Stimulated activated naive CD4-positive, alpha-beta T cell (primary cell): ENCODE data around the gene CYFIP2.

Source experiments
- DNase-seq, 6 experiments: peaks; one replicate each; lab custom pipeline; 2025; lab: John Stamatoyannopoulos, UW

CYFIP2 gene

GRCh38 chr5:157358871-157359270, 92.9 kb downstream of the CYFIP2 start:
- no peak for DNase-seq

DNA sequence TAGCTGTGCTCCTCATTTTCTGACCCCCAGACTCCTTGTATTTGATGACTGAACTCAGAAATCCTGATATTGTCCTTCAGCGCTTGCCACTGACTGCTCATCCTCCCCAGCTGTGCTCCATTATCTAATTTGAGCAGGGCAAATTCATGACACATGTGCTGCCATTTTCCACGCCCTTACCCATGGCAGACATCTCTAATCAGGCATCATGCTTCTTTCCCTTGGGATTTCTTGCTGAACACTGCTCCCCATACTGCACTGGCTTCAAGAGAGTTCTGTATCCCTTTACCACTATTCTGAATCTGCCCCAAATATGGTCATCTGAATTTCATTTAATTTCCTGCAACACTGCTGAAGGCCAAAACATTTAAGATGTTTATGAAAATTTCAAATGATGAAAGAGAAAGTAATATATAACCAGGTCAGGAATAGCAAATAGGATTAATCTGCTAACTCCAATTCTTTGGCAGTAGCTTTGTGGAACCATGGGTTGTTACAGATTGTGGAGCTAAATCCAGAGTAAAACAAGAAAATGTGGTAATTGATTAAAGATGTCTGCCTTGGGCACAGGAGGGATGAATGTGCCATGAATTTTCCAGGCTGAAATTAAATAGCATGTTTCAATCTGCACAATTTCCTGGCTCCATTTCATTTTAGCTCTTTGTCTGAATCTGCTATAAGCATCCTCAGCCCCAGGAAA, 93.6 kb downstream of the CYFIP2 start:
- DNase-seq, result no peak

DNA sequence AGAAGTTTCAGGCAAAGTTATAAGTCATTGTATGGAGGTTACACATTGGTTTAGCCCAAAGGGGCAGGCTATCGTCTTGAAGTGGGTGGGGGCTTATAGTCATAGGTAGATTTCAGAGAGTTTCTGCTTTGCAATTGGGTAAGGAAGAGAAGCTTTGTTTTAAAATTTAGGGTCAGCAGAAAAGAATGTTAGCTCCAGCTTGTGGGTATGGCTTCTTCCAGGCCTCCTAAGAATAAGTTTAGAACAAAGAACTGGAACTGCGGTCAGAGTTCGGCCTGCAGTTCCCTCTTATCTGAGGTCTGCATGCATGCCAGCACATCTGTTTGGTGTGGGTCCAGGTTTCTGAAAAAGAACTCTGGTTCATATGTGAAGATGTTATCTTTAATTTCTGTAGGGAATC, 96.1 kb downstream of the CYFIP2 start:
- DNase-seq, result no peak

GRCh38 chr5:157362502-157362901, 96.6 kb downstream of the CYFIP2 start:
- DNase-seq, result no peak

- DNase-seq, result no peak
These were observed 97.1 kb downstream of the CYFIP2 start for GRCh38 chr5:157362982-157363381.

DNA sequence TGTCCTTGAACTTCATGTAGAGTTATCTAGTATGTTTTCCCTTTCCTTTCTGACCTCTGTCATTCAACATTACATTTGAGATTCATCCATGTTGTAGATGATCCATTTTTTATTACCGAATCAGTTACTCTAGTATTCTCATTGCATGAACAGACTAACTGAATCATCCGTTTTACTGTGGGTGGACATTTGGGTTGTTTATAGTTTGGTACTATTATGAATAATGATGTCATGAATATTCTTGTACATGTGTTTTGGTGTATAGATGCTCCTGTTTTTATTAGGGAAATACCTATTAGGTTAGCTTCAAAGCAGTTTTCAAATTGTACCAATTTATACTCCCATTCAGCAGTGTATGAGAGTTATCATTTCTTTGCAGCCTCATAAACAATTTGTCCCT, 99.8 kb downstream of the CYFIP2 start:
- no peak for DNase-seq

- no peak for DNase-seq
These were observed 101.1 kb downstream of the CYFIP2 start for GRCh38 chr5:157366741-157367674.

DNA sequence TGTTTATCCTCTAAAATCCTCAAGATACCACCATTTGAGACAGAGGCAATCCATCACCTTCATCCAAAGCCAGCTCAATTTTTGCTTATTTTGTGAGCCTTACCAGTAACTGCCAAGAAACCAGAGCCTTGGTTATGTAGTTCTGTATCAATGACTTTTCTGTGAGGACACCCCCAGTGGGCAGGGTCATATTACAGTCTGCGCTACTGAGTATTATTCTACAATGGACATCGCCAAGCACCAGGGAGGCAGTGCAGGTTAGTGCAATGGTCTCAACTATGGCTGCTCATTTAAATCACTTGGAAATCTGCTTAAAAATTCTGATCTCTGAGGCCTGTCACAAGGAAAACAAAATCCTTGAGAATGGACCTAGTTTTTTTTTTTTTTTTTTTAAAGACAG, 103.6 kb downstream of the CYFIP2 start:
- no peak for DNase-seq

DNA sequence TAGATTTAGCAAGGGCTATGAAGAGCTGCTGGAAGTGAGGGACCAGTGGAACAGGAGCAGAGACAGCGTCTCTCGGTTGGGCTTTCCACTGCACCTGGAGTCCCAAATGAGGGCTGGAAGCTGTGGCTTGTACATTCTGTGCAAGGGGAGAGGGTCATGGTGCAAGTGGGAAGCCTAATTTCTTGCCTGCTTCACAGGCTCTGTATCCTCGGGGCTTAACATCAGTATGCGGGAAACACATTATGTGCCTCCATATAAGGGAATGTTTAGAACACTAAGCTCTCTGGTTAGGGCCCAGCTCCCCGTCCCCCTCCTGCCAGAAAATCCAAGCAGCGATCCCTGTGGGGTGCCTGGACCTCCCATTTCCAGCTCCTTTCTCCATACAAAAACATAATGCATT, 105.0 kb downstream of the CYFIP2 start:
- DNase-seq, result no peak

GRCh38 chr5:157371655-157372471, 105.9 kb downstream of the CYFIP2 start:
- no peak for DNase-seq

- no peak for DNase-seq
These were observed 106.5 kb downstream of the CYFIP2 start for GRCh38 chr5:157372472-157372822.

DNA sequence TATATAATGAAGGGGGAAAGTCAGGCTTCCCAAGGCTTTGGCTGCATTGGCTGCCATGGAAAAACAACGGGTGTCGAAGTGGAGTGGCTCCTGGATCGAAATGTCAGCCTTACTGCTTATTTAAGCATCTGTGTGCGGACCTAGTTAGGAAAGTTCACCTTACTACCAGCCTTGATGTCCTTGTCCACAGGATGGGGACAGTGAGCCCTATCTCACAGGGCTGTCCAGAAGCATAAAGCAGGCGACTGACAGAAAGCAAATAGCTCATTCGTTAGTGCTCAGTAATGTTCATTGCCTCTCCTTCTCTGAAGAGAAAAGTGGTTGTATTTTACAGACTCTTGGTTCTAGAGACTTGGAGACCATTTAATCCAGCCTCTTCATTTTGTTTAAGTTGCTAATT, 112.6 kb downstream of the CYFIP2 start:
- DNase-seq, result no peak

- DNase-seq, result no peak
These were observed 114.1 kb downstream of the CYFIP2 start for GRCh38 chr5:157379983-157380382.

DNA sequence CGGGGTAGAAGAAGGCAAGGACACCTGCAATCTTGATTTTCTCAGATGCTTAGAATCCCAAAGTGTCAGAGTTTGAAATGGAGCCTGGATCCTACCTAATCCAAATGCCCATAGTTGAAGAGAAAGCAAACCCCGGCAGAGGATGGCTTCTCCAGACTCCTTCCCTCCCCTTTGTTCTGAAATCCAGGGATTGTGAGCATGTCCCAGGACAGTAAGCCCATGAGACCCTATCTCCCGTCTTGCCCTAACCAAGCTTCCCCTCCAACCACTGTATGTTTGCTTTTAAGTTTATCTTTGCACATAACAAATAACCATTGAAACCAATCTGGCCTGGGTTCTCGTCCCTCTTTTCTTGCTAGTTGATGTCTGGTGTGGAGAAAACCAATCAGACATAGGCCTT, 115.8 kb downstream of the CYFIP2 start:
- DNase-seq, result no peak

DNA sequence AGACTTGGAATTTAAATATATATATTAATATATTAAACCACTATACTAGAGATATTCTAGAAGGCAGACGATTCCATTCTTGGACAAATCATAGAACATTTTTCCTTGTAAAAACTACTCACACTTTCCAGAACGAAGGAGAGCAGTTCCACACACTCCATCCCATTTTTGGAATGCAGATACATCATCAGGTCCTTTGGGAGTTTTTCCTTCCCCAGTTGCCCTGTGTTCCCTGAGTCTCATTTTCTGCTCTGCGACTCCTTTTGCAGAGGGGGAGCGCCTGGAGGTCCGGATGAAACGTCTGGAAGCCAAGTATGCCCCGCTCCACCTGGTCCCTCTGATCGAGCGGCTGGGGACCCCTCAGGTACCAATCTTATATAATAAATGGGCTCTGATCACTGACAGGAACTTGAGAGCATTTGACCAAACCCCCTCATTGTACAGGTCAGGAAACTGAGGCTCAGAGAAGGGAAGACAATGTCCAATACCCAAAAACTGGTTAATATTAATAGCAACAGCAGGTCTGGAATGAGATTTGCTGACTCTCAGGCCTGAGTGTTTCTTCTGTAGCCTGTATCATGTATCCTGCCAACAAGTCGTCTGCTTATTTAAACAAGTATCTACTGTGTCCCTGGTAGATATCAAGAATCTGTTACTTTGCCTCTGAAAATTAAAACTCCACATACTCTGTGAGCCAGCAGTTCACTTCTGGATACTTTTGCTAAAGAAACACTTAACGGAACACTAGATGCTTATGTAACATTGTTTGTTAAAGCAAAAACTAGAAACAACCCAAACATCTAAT, 117.3 kb downstream of the CYFIP2 start:
- DNase-seq, result no peak

GRCh38 chr5:157384971-157385709, 119.2 kb downstream of the CYFIP2 start:
- no peak for DNase-seq

DNA sequence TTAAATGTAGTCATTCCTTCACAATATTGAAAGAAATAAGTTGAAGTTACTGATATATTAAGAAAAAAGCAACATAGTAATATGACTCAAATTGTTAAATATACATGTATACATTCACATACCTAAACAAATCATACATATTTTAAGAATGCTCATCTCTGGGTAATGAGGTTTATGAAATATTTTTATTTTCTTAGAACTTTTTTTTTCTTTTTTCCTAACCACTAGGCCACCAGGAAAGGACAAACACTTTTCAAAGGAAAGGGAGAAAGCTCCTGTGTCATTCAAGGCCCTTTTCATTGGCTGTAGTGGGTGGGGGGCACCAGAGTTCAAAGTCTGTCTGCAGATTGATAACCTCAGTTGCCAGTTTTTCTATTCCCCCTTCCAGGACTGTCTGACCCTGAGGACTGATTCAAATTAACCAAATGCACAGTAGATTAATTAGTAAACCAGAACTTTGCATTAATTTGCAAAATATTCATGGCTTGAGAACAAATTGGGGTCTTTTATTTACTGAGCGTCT, 121.2 kb downstream of the CYFIP2 start:
- no peak for DNase-seq

GRCh38 chr5:157387683-157388093, 121.8 kb downstream of the CYFIP2 start:
- no peak for DNase-seq

GRCh38 chr5:157388111-157388710, 122.3 kb downstream of the CYFIP2 start:
- no peak for DNase-seq

- DNase-seq, result no peak
These were observed 123.2 kb downstream of the CYFIP2 start for GRCh38 chr5:157389103-157389502.
